Neural cell (in vitro differentiated cells): ENCODE data around the gene SLC66A1.

Experiments used
- CTCF ChIP-seq: fragments of 450-650 bp; IDR thresholded peaks from 2 replicates; pipeline ENCODE4 v1.5.1; 2014; ENCODE audit warnings: antibody characterized with exemption, mild to moderate bottlenecking, moderate library complexity; ENCODE audit not compliant: poor library complexity, severe bottlenecking
- EP300 ChIP-seq: fragments of 450-650 bp; conservative IDR thresholded peaks from 2 replicates; pipeline ENCODE4 v1.6.1; 2014; ENCODE audit warnings: antibody characterized with exemption, mild to moderate bottlenecking, moderate library complexity; ENCODE audit not compliant: poor library complexity, severe bottlenecking
- EZH2 ChIP-seq: fragments of 200-600, 300-800 bp; shearing (Covaris generic), sonication (generic); IDR thresholded peaks from 2 replicates; pipeline ENCODE4 v1.6.1; 2014; ENCODE audit warnings: antibody characterized with exemption, low read length, borderline replicate concordance, mild to moderate bottlenecking; ENCODE audit not compliant: insufficient read depth, poor library complexity, severe bottlenecking
- MXI1 ChIP-seq: fragments of 450-650 bp; conservative IDR thresholded peaks from 2 replicates; pipeline ENCODE4 v1.6.1; 2014; ENCODE audit warnings: antibody characterized with exemption, mild to moderate bottlenecking; ENCODE audit not compliant: poor library complexity, severe bottlenecking
- POLR2AphosphoS5 ChIP-seq: IDR thresholded peaks from 2 replicates; pipeline ENCODE4 v1.6.1; 2012
- RAD21 ChIP-seq: fragments of 450-650 bp; conservative IDR thresholded peaks from 2 replicates; pipeline ENCODE4 v1.6.1; 2014; ENCODE audit warnings: antibody characterized with exemption, mild to moderate bottlenecking, moderate library complexity
- REST ChIP-seq: IDR thresholded peaks from 2 replicates; pipeline ENCODE4 v1.6.1; 2012; ENCODE audit warnings: borderline replicate concordance
- SMC3 ChIP-seq: fragments of 450-650 bp; conservative IDR thresholded peaks from 2 replicates; pipeline ENCODE4 v1.6.1; 2014; ENCODE audit warnings: antibody characterized with exemption, mild to moderate bottlenecking, moderate library complexity; ENCODE audit not compliant: poor library complexity
- TAF1 ChIP-seq: IDR thresholded peaks from 2 replicates; pipeline ENCODE4 v1.6.1; 2012; ENCODE audit warnings: low read depth

GRCh38 chr1:19372602-19373001 is 60.5 kb downstream of the SLC66A1 start:
- no peak for TF ChIP-seq CTCF
- no peak for TF ChIP-seq RAD21
- no peak for TF ChIP-seq REST
- TF ChIP-seq POLR2AphosphoS5, result no peak
- TF ChIP-seq EZH2, result no peak
- no peak for TF ChIP-seq EP300
- no peak for TF ChIP-seq MXI1
- TF ChIP-seq SMC3, result no peak
- TF ChIP-seq TAF1, result no peak
